AG09319 (cell line): ENCODE measurements around the gene BRSK1.

Experiments used
- DNase-seq: peaks from one replicate; pipeline ENCODE4 v3.0.0-alpha.2; 2010; ENCODE audit warnings: low read depth; ENCODE audit errors: extremely low read depth
- TF ChIP-seq, protein P1 (sequence below): IDR thresholded peaks from 2 replicates; pipeline ENCODE4 v1.5.1; 2011; ENCODE audit warnings: low read depth, mild to moderate bottlenecking, inconsistent platforms, low read length, moderate library complexity

BRSK1 gene

DNA sequence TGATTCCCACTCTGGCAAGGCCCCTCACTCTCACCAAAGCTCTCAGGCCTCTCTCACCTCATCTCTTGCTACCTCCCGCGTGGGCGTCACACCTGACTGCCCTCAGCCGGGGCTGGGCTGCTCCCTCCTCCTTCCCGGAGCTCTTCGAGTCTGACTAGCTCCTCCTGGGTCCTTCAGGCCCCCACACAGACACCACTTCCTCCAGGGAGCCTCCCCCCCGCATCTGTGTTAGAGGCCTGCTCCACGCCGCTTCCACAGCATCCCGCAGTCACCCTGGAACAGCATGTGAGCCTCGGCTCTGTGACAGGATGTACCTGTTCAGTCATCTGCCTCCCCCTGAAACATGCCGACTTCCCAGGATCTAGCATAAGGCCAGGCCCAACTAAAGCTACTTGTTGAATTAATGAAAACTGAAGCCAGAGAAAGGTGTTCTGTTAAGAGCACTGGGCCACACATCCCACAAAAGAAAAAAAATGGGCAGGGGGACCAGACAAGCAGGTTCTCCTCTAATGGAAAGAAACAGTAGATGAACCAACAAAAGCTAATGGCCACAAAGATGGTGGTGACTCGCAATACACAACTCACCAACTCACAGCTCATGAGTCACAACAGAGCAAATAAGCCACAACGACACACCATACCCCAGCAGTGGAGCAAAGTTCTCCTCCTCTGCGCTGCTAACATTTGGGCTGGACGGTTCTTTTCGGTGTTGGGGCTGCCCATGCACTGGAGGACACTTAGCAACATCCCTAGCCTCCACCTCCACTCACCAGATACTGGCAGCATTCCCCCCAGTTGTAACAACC, 28.0 kb upstream of the BRSK1 start:
- TF ChIP-seq, protein P1, sequence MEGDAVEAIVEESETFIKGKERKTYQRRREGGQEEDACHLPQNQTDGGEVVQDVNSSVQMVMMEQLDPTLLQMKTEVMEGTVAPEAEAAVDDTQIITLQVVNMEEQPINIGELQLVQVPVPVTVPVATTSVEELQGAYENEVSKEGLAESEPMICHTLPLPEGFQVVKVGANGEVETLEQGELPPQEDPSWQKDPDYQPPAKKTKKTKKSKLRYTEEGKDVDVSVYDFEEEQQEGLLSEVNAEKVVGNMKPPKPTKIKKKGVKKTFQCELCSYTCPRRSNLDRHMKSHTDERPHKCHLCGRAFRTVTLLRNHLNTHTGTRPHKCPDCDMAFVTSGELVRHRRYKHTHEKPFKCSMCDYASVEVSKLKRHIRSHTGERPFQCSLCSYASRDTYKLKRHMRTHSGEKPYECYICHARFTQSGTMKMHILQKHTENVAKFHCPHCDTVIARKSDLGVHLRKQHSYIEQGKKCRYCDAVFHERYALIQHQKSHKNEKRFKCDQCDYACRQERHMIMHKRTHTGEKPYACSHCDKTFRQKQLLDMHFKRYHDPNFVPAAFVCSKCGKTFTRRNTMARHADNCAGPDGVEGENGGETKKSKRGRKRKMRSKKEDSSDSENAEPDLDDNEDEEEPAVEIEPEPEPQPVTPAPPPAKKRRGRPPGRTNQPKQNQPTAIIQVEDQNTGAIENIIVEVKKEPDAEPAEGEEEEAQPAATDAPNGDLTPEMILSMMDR = no peak
- DNase-seq = no peak

DNA sequence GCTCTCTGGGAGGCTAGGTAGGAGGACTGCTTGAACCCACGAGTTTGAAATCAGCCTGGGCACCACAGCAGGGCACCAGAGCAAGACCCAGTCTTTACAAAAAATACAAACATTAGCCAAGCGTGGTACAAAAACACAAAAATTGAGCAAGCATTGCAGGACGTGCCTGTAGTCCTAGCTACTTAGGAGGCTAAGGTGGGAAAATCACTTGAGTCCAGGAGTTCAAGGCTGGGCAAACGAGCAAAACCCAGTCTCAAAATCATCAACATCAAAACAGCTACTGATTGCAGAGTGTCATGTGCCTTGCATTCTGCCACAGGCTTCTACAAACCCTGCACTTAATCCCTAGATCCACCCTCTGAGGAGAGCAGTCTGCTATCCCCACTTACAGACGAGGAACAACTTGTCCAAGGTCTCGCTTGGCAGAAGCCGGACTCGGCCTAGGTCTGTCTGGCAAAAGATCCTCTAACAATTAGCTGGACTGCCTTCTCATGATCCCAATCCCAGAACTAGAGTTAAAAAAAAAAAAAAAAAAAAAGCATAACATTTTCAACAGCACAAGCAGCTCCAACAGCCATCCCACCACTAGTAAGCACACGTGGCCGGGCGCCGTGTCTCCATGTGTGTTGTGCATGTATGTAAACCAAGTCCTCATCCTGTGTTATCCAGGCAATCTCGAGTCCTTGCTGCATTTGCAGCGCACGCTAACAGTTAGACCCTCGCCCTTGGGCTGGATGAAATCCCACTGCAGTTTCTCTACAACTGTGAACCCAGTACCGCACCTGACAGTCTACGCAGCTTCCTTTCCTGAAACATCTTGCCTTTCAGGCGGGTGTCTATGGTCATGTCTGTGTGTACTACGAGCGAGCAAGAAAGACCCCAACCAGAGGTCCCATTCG, 27.0 kb upstream of the BRSK1 start:
- TF ChIP-seq, protein P1 = no peak
- DNase-seq = no peak

DNA sequence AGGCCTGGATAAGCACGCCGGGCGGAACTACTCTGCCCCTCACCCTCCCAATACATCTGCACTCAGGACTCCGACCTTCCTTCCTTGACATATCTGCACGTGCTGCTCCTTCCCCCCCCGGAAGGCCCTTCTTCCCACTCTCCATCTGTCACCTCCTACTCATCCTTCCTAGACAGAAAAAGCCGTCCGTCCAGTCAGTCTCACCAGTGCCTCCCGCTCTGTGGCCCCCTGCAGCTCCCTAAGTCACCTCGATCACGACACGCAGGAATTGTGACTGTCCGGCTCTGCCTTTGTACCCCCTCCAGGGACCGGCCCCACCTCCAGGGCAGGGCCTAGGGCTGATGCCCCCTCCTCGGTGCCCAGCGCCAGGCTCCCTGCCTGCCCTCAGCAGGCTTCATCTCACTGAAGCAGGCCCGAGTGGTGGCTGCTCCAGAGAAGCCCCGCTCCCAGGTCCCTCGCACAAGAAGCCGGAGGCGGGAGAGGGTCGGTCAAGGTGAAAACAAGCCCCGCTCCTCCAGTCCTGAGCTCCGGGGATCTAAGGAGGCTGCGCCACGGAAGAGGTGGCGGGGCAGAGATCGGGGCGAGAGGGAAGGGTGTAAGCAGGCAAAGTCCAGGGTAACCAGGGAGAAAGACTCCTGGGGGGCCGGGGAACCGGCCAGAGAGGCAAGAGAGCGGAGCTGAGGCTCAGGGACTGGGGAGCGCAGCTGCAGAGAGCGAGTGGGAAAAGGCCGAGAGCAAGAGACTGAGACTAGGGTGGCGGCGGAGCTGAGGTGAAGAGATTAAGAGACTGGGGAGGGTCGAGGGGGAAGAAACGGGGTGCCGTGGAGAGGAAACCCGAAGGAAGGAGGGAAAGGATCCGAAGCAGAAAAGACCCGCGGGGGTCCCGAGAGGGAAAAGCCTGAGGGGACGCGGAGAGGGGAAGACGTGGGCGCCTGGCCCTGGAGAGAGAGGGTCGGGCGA, 26.1 kb upstream of the BRSK1 start:
- DNase-seq = no peak

DNA sequence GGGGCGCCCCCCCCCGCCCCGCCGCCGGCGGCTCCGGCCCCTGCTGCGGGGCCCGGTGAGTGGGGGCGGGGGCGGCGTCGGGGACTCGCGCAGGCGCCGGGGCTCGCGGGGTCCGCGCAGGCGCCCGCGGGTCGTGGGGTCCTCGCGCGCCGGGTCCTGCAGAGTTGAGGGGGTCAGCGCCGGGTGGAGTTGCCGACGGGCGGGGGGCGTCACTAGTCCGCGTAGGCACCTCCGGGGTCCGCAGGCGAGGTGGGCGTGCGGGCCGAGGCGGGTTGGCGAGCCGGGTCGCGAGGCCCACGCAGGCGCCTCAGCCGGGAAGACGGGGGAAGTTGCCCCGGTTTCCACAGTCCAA, 25.3 kb upstream of the BRSK1 start:
- no peak for DNase-seq
- TF ChIP-seq, protein P1 = no peak

More for the DNA sequence above, 26.1 kb upstream of the BRSK1 start:
- TF ChIP-seq, protein P1 = no peak

DNA sequence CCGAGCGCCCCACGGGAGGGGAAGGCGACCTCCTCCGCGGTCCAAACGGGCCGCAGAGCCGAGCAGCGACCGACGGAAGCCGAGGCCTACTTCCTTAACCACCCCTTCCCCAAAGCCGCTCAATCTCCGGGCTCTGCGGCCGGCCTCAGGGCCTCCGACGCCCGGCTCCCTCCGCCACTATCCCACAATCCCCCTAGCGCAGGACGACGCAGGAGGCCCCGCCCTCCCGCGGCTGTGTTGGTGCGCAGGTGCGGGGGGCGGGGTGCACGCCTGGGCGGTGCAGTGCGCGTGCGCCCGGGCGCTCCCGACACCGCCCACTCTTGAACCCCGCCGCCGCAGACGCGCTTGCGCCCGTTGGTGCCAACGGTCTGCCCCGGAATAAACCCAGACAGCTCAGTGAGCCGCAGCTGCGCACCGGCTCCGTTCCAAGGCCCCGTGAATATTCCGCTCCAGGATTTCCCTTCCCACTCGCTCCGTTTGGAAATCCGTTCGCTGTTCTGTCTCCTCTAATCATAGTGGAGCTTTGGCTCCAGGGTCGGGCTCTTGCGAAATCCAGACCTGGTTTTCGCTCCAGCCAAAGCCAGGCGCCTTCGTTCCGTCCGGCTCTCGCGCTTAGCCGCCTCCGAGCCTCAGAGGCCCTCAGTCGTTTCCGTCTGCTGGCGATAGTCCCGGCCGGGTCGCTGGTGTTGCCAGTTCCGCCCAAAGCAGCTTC, 24.8 kb upstream of the BRSK1 start, which contains the start of gene PPP6R1:
TSS of gene PPP6R1 (minus strand) at position 190 of the 712 bp plus-strand sequence. CDS start 11,914 bp downstream, outside the sequence.
- TF ChIP-seq, protein P1 = no peak; the same call in 1 of the 2 replicates
- peak; percentile 99 for DNase-seq

DNA sequence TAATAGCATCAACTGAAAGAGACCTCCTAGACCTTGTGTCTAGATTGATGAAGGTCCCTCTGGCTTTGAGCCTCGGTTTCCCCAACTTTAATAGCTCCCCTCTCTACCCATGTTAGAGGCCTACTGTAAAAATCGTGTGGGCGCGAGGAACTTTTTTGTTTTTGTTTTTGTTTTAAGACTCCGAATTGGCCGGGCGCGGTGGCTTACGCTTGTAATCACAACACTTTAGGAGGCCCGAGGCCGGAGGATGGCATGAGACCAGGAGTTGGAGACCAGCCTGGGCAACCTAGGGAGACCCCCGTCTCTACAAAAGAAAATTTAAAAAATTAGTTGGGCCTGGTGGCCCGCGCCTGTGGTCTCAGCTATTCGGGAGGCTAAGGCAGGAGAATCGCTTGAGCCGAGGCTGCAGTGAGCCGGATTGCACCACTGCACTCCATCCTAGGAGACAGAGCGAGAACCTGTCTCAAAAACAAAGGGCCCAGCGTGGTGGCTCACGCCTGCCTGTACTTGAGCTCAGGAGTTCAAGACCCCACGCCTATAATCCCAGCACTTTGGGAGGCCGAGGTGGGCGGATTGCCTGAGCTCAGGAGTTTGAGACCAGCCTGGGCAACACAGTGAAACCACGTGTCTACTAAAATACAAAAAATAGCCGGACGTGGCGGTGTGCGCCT, 24.1 kb upstream of the BRSK1 start:
- TF ChIP-seq, protein P1 = no peak
- DNase-seq = no peak
